Neural cell (in vitro differentiated cells): ENCODE data around the gene IBSP.

ENCODE experiments used
- CTCF ChIP-seq: fragments of 450-650 bp; IDR thresholded peaks from 2 replicates; pipeline ENCODE4 v1.5.1; 2014; ENCODE audit warnings: antibody characterized with exemption, mild to moderate bottlenecking, moderate library complexity; ENCODE audit not compliant: poor library complexity, severe bottlenecking
- EP300 ChIP-seq: fragments of 450-650 bp; conservative IDR thresholded peaks from 2 replicates; pipeline ENCODE4 v1.6.1; 2014; ENCODE audit warnings: antibody characterized with exemption, mild to moderate bottlenecking, moderate library complexity; ENCODE audit not compliant: poor library complexity, severe bottlenecking
- POLR2AphosphoS5 ChIP-seq: IDR thresholded peaks from 2 replicates; pipeline ENCODE4 v1.6.1; 2012

- TF ChIP-seq CTCF, result no peak
- TF ChIP-seq POLR2AphosphoS5, result no peak
- no peak for TF ChIP-seq EP300
Measured at GRCh38 chr4:87824352-87824751, 25.0 kb downstream of the IBSP start.
